Natural killer cell (primary cell): Measurements from ENCODE around the gene PIK3AP1. TPM values are rescaled to one million over a fixed set of nuclear protein-coding genes. Genes with fewer than 3 reads are reported as not detected.

Experiments used
- ATAC-seq, 3 donors: fragments of 150-1000 bp in 2 of 3; fragments of 200-7000 bp in 1 of 3; cut with Tn5 transposase; 1 replicate in 1 of 3; 2 replicates in 2 of 3; pipeline ENCODE4 v1.10.0; 2021; ENCODE audit warnings: mild to moderate bottlenecking in 2 of 3, moderate library complexity in 2 of 3
- DNase-seq, 2 donors: peaks; one replicate each; pipeline versions ENCODE4 v3.0.0 to v3.0.0-alpha.2; 2013 to 2021; ENCODE audit warnings: mixed read lengths in 1 of 2
- H3K27ac ChIP-seq: one replicate; pipeline ENCODE4 v1.5.1; 2013; ENCODE audit warnings: mild to moderate bottlenecking, low read length
- H3K27me3 ChIP-seq: one replicate; pipeline ENCODE4 v1.6.1; 2013; ENCODE audit warnings: low read length; ENCODE audit not compliant: control insufficient read depth, insufficient read depth
- H3K36me3 ChIP-seq: one replicate; pipeline ENCODE4 v1.6.1; 2013; ENCODE audit warnings: low read length; ENCODE audit not compliant: control insufficient read depth, insufficient read depth
- H3K4me1 ChIP-seq: one replicate; pipeline ENCODE4 v1.6.1; 2013; ENCODE audit warnings: low read length; ENCODE audit not compliant: control insufficient read depth, insufficient read depth
- H3K4me3 ChIP-seq: one replicate; pipeline ENCODE4 v1.5.1; 2013; ENCODE audit warnings: low read length
- H3K9me3 ChIP-seq: one replicate; pipeline ENCODE4 v1.6.1; 2013; ENCODE audit warnings: low read length; ENCODE audit not compliant: control insufficient read depth, insufficient read depth
- H3K27ac Mint-ChIP-seq, 2 donors: one replicate each; pipeline ENCODE4 v1.8.0; 2022; ENCODE audit warnings: mild to moderate bottlenecking in 2 of 2, mixed read lengths in 2 of 2, moderate library complexity in 1 of 2
- H3K27me3 Mint-ChIP-seq, 2 donors: one replicate each; pipeline ENCODE4 v1.8.0; 2022; ENCODE audit warnings: low read depth in 2 of 2, mixed read lengths in 2 of 2
- H3K36me3 Mint-ChIP-seq: one replicate; pipeline ENCODE4 v1.8.0; 2022; ENCODE audit warnings: mixed read lengths
- H3K4me1 Mint-ChIP-seq, 2 donors: one replicate each; pipeline ENCODE4 v1.8.0; 2022; ENCODE audit warnings: mixed read lengths in 2 of 2
- H3K4me3 Mint-ChIP-seq: one replicate; pipeline ENCODE4 v1.8.0; 2022; ENCODE audit warnings: mild to moderate bottlenecking, moderate library complexity, mixed read lengths
- H3K9me3 Mint-ChIP-seq, 2 donors: one replicate each; pipeline ENCODE4 v1.8.0; 2022; ENCODE audit warnings: mixed read lengths in 2 of 2
- CTCF ChIP-seq: fragments of 200-600 bp; IDR thresholded peaks from one replicate; pipeline ENCODE4 v1.8.0; 2022; ENCODE audit warnings: antibody characterized with exemption
- WGBS: methylation state at CpG from one replicate; pipeline ENCODE4 v1.1.7; 2013; ENCODE audit warnings: missing lambda C conversion rate; ENCODE audit not compliant: insufficient coverage; 5-methylcytosine and 5-hydroxymethylcytosine counted together
- intact Hi-C: fragments of 100-400 bp; cut with micrococcal nuclease; formaldehyde crosslinking; loops from one replicate; pipeline ENCODE4 v1.14.2; 2022
- total RNA-seq, 4 donors: library from RNA; stranded (reverse); fragments of 120-200 nt in 1 of 4; gene quantifications; one replicate each; pipeline versions ENCODE4 v1.2.3 to v1.2.4, GENCODE V29; 2013 to 2022

Gene PIK3AP1
- total RNA-seq, 3 donors from 2014 or later (not counting 1 experiment from before 2014, with no cell fraction given) = 95.3 to 137 (median 97.1) TPM

- no peaks in the 10 kb centered on the region for H3K36me3 Mint-ChIP-seq
- Histone ChIP-seq H3K9me3 (no peaks in the 10 kb centered on the region), H3K36me3 (peaks cover 8% of the 10 kb centered on the region), H3K4me1 (peaks cover 25% of the 10 kb centered on the region), H3K4me3 (no peak overlapping the region), H3K27ac (no peak overlapping the region), H3K27me3 (no peaks in the 10 kb centered on the region)
- H3K4me1 Mint-ChIP-seq = peaks cover 57 to 65% of the 10 kb centered on the region in 2 donors
- intact Hi-C loops = no loop called here
- 27% methylated on average over 3 of the region's 3 CpGs for WGBS
- no peaks in the 10 kb centered on the region for H3K9me3 Mint-ChIP-seq
- ATAC-seq = peak; percentile 56 to 67 (median 65)
- H3K27ac Mint-ChIP-seq = peak overlapping the region; percentile 70 to 81
- TF ChIP-seq CTCF = no peak
- no peak for DNase-seq
- no peaks in the 10 kb centered on the region for H3K27me3 Mint-ChIP-seq
- no peak overlapping the region for H3K4me3 Mint-ChIP-seq
These were observed 55.8 kb downstream of the PIK3AP1 start for GRCh38 chr10:96664563-96664962.

- Mint-ChIP-seq H3K27ac (peak overlapping the region; percentile 70 to 81), H3K4me3 (peak overlapping the region; percentile 9), H3K4me1 (peaks cover 56 to 64% of the 10 kb centered on the region in 2 donors), H3K27me3 (no peaks in the 10 kb centered on the region), H3K36me3 (no peaks in the 10 kb centered on the region), H3K9me3 (no peaks in the 10 kb centered on the region)
- intact Hi-C loops = no loop called here
- Histone ChIP-seq H3K9me3 (no peaks in the 10 kb centered on the region), H3K27me3 (no peaks in the 10 kb centered on the region), H3K27ac (no peak overlapping the region), H3K4me1 (peaks cover 19% of the 10 kb centered on the region), H3K4me3 (no peak overlapping the region), H3K36me3 (peaks cover 8% of the 10 kb centered on the region)
- TF ChIP-seq CTCF = no peak
- ATAC-seq (no peak), DNase-seq (no peak)
These were observed 56.5 kb downstream of the PIK3AP1 start for GRCh38 chr10:96663797-96664196.

GRCh38 chr10:96661632-96662031 lies 58.7 kb downstream of the PIK3AP1 start:
- Histone ChIP-seq H3K4me1 (peaks cover 30% of the 10 kb centered on the region), H3K27ac (no peak overlapping the region)
- peak overlapping the region; percentile 25 to 70 for H3K27ac Mint-ChIP-seq

More at GRCh38 chr10:96661632-96662031, 58.7 kb downstream of the PIK3AP1 start:
- ATAC-seq (no peak), DNase-seq (no peak)
- no peak overlapping the region for H3K4me3 Mint-ChIP-seq
- no peaks in the 10 kb centered on the region for H3K36me3 Mint-ChIP-seq
- no peak overlapping the region for H3K4me3 ChIP-seq
- H3K9me3 Mint-ChIP-seq = no peaks in the 10 kb centered on the region
- H3K9me3 ChIP-seq = no peaks in the 10 kb centered on the region
- intact Hi-C loops = no loop called here
- 77% methylated on average over 2 of the region's 2 CpGs for WGBS
- no peaks in the 10 kb centered on the region for H3K27me3 Mint-ChIP-seq
- H3K4me1 Mint-ChIP-seq = peaks cover 66 to 69% of the 10 kb centered on the region in 2 donors
- no peak for TF ChIP-seq CTCF
- H3K36me3 ChIP-seq = peaks cover 8% of the 10 kb centered on the region
- no peaks in the 10 kb centered on the region for H3K27me3 ChIP-seq
